ENCODE measurements around the gene ELOVL5.

DNA sequence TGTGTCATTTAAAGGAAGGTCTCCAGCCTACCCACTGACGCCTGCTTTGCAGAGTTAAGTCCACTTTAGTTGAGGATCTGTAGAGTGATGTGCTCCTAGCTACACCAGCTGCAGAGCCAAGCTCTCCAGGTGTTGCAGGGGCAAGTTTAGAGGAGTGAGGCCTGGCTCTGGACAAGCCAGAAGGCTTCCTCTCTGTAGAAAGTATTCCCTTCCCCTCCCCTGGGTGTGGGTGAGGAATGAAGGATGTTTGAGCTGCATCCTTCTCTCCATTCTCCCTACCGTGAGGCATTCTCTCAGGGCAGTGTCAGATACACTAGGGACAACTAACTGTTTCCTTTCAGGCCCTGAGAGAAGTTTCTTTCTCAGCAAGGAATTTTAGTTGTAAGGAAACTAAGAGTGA lies 66.5 kb downstream of the ELOVL5 start:
- TF ChIP-seq GATA2 (IDR thresholded peaks at IDR 0.05; ENCODE audit: low read depth, low read length) (no peak), GATA3 (IDR thresholded peaks at IDR 0.05; ENCODE audit: low read depth, low read length) (no peak)

All from SH-SY5Y (cell line).